ENCODE results near the gene CDCA8.

CDCA8 gene

DNA sequence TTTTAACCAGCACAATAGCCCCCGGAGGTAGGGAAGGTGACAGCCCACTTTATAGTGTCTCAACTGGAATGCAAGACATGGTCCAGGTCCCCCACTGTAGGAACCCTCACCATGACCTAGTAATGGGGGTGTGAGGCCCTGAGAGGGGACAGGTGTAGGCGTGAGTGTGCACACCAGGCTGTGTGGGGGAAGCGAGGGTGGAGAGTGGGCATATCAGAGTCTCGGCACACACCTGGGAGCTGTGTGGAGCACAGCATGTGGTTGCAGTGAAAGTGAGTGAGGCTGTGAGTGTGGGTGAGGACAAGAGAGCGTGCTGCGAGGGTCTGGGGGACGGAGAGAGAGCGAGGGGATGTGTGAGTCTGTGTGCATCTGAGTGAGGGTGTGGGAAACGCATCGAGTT, 40.5 kb upstream of the CDCA8 start:
- Histone ChIP-seq H3K27me3 (ENCODE audit: insufficient read depth, poor library complexity, severe bottlenecking) (no peaks in the 10 kb centered on the region), H3K27ac (replicated peaks) (no peak overlapping the region), H3K4me3 (replicated peaks; ENCODE audit: insufficient read depth, low read length) (no peak overlapping the region)
- no peak for DNase-seq (ENCODE audit: low read depth in 1 of 2, low spot score in 1 of 2)
- TF ChIP-seq POLR2AphosphoS5 (IDR thresholded peaks at IDR 0.05; ENCODE audit: low read depth): no peak
- TF ChIP-seq, protein P1, sequence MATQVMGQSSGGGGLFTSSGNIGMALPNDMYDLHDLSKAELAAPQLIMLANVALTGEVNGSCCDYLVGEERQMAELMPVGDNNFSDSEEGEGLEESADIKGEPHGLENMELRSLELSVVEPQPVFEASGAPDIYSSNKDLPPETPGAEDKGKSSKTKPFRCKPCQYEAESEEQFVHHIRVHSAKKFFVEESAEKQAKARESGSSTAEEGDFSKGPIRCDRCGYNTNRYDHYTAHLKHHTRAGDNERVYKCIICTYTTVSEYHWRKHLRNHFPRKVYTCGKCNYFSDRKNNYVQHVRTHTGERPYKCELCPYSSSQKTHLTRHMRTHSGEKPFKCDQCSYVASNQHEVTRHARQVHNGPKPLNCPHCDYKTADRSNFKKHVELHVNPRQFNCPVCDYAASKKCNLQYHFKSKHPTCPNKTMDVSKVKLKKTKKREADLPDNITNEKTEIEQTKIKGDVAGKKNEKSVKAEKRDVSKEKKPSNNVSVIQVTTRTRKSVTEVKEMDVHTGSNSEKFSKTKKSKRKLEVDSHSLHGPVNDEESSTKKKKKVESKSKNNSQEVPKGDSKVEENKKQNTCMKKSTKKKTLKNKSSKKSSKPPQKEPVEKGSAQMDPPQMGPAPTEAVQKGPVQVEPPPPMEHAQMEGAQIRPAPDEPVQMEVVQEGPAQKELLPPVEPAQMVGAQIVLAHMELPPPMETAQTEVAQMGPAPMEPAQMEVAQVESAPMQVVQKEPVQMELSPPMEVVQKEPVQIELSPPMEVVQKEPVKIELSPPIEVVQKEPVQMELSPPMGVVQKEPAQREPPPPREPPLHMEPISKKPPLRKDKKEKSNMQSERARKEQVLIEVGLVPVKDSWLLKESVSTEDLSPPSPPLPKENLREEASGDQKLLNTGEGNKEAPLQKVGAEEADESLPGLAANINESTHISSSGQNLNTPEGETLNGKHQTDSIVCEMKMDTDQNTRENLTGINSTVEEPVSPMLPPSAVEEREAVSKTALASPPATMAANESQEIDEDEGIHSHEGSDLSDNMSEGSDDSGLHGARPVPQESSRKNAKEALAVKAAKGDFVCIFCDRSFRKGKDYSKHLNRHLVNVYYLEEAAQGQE (IDR thresholded peaks at IDR 0.05; ENCODE audit: insufficient replicate concordance, low read depth): no peak
- no peak for TF ChIP-seq GABPA (IDR thresholded peaks at IDR 0.05; ENCODE audit: low read depth)
- TF ChIP-seq, protein P2, sequence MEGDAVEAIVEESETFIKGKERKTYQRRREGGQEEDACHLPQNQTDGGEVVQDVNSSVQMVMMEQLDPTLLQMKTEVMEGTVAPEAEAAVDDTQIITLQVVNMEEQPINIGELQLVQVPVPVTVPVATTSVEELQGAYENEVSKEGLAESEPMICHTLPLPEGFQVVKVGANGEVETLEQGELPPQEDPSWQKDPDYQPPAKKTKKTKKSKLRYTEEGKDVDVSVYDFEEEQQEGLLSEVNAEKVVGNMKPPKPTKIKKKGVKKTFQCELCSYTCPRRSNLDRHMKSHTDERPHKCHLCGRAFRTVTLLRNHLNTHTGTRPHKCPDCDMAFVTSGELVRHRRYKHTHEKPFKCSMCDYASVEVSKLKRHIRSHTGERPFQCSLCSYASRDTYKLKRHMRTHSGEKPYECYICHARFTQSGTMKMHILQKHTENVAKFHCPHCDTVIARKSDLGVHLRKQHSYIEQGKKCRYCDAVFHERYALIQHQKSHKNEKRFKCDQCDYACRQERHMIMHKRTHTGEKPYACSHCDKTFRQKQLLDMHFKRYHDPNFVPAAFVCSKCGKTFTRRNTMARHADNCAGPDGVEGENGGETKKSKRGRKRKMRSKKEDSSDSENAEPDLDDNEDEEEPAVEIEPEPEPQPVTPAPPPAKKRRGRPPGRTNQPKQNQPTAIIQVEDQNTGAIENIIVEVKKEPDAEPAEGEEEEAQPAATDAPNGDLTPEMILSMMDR (IDR thresholded peaks at IDR 0.05; ENCODE audit: insufficient read depth, low read length): no peak
- TF ChIP-seq SPI1 (IDR thresholded peaks at IDR 0.05; ENCODE audit: borderline replicate concordance, low read depth): no peak

DNA sequence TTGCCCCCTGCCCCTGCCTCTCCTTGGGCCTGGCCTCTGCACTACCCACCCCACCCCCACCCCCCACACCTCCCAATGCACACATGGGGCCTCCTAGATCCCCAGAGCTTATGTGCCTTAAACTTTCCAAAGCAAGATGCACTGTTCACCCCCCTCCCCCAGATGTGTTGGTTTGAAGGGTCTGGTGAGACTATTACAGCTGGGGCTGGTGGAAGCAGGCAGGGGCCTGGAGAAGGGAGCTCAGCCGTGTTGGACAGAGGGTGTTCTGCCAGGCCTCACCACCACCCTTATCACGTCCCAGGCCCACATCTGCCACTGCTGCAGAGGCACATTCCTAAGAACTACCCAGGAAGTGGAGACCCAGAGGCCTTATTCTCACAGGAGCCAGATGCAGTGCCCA, 39.3 kb upstream of the CDCA8 start:
- DNase-seq (ENCODE audit: low read depth in 1 of 2, low spot score in 1 of 2): no peak
- no peak for TF ChIP-seq POLR2AphosphoS5 (IDR thresholded peaks at IDR 0.05; ENCODE audit: low read depth)
- no peak for TF ChIP-seq GABPA (IDR thresholded peaks at IDR 0.05; ENCODE audit: low read depth)
- no peak for TF ChIP-seq SPI1 (IDR thresholded peaks at IDR 0.05; ENCODE audit: borderline replicate concordance, low read depth)
- TF ChIP-seq, protein P2 (IDR thresholded peaks at IDR 0.05; ENCODE audit: insufficient read depth, low read length): no peak
- TF ChIP-seq, protein P1 (IDR thresholded peaks at IDR 0.05; ENCODE audit: insufficient replicate concordance, low read depth): no peak
- no peak overlapping the region for H3K27ac ChIP-seq (replicated peaks)
- H3K27me3 ChIP-seq (ENCODE audit: insufficient read depth, poor library complexity, severe bottlenecking): no peaks in the 10 kb centered on the region
- no peak overlapping the region for H3K4me3 ChIP-seq (replicated peaks; ENCODE audit: insufficient read depth, low read length)

DNA sequence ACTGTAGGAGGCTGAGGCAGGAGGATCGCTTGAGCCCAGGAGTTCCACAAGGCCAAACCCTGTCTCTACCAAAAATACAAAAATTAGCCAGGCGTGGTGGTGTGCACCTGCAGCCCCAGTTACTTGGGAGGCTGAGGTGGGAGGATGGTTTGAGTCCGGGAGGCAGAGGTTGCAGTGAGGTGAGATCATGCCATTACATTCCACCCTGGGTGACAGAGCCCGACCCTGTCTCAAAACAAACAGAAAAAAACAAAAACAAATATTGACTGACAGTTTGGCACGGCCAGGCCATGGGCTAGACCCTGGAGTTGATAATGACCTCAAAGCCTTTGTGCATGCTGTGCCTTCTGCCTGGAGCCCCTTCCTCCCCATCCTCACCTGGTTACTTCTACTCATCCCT, 38.4 kb upstream of the CDCA8 start:
- no peak for DNase-seq (ENCODE audit: low read depth in 1 of 2, low spot score in 1 of 2)
- Histone ChIP-seq H3K27ac (replicated peaks) (no peak overlapping the region), H3K27me3 (ENCODE audit: insufficient read depth, poor library complexity, severe bottlenecking) (no peaks in the 10 kb centered on the region), H3K4me3 (replicated peaks; ENCODE audit: insufficient read depth, low read length) (no peak overlapping the region)
- TF ChIP-seq SPI1 (IDR thresholded peaks at IDR 0.05; ENCODE audit: borderline replicate concordance, low read depth): no peak
- no peak for TF ChIP-seq POLR2AphosphoS5 (IDR thresholded peaks at IDR 0.05; ENCODE audit: low read depth)
- TF ChIP-seq, protein P2 (IDR thresholded peaks at IDR 0.05; ENCODE audit: insufficient read depth, low read length): no peak
- no peak for TF ChIP-seq GABPA (IDR thresholded peaks at IDR 0.05; ENCODE audit: low read depth)
- TF ChIP-seq, protein P1 (IDR thresholded peaks at IDR 0.05; ENCODE audit: insufficient replicate concordance, low read depth): no peak

Data from HL-60 (cell line).